Activated CD8-positive, alpha-beta memory T cell treated with anti-CD3 and anti-CD28 coated beads, Interleukin-2, amount 50 U/mL, for 1 hour (primary cell): ENCODE data around the gene ATP6V0D1.
"Not testable (repeated sequence)": the region's sequence is repeated elsewhere in the genome, so short reads cannot be mapped to it uniquely, and the experiment has no call there.

ENCODE experiments used
- DNase-seq: peaks from one replicate; pipeline ENCODE4 v3.0.0-alpha.2; 2020; ENCODE audit errors: extremely low read depth

ATP6V0D1 gene

GRCh38 chr16:67429053-67429798 lies 51.7 kb downstream of the ATP6V0D1 start:
- DNase-seq: no peak

GRCh38 chr16:67428146-67428731 lies 52.7 kb downstream of the ATP6V0D1 start:
- no peak for DNase-seq

- DNase-seq: no peak
Observed at GRCh38 chr16:67426950-67427349, 54.0 kb downstream of the ATP6V0D1 start.

GRCh38 chr16:67426022-67426421 lies 54.9 kb downstream of the ATP6V0D1 start:
- no peak for DNase-seq

GRCh38 chr16:67425580-67425979 lies 55.4 kb downstream of the ATP6V0D1 start:
- DNase-seq: no peak

- no peak for DNase-seq
Observed at GRCh38 chr16:67425061-67425460, 55.9 kb downstream of the ATP6V0D1 start.

GRCh38 chr16:67424261-67424615 lies 56.7 kb downstream of the ATP6V0D1 start:
- DNase-seq: no peak

- DNase-seq: no peak
Observed at GRCh38 chr16:67423611-67424260, 57.2 kb downstream of the ATP6V0D1 start.

- DNase-seq: no peak
Observed at GRCh38 chr16:67423015-67423414, 57.9 kb downstream of the ATP6V0D1 start.

GRCh38 chr16:67421030-67421429 lies 59.9 kb downstream of the ATP6V0D1 start:
- no peak for DNase-seq

GRCh38 chr16:67419931-67420330 lies 61.0 kb downstream of the ATP6V0D1 start:
- DNase-seq: no peak

DNA sequence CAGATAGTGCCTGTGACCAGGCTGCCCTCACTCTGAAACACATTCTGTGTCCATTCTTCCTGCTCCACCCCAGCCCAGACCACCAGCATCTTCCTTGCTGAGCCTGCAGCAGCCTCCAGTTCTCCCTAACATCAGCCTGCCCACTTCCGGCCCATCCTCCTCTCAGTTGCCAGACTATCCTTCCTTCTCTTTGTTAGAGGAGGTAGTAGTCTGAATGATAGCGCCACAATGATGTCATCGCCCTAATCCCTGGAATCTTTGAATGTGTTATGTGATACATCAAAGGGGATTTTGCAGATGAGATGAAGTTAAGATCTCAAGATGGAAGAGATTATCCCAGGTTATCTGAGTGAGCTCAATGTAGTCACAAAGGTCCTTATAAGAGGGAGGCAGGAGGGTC lies 61.5 kb downstream of the ATP6V0D1 start:
- DNase-seq: no peak

DNA sequence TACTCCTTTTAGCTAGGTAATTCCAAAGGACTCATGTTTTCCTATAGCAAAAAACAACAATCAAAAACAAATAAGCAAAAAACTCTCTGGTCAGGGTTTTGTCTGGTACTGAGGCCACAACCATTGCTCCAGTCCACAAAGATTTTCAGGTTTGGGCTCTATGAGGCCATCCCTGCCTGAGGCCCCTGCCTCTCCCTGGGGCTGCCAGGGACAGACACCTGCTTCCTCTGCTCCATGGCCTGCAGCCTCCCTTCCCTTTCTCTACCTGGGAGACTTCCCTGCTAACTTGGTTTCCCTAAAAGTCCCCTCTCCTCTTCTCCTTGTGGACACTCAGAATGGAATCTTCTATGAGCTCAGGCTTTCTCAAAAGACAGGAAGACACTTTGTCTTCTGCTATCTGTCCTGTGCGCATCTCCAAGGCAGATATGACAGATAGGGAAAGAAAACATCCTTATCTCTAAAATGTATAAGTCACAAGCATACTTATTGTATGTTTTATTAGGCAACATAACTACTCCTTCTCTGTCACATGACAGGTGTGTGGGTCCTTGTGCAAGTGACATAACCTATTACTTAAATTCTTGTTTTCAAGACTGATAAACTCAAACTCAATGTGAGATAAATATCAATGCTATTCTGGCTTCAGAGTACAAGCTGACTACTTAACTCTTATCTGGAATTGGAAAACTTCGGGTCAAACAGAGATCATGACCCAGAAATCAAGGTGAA lies 63.5 kb downstream of the ATP6V0D1 start:
- DNase-seq: no peak

GRCh38 chr16:67415872-67416793 lies 64.8 kb downstream of the ATP6V0D1 start, which contains the start of gene ZDHHC1:
Gene ZDHHC1 (minus strand): TSS chr16:67416477. CDS start chr16:67407775, 8,702 bp downstream.
- no peak for DNase-seq

- DNase-seq: not testable (repeated sequence)
Observed at GRCh38 chr16:67415421-67415820, 65.5 kb downstream of the ATP6V0D1 start.

GRCh38 chr16:67413978-67414911 lies 66.7 kb downstream of the ATP6V0D1 start:
- DNase-seq: no peak

- DNase-seq: no peak
Observed at GRCh38 chr16:67412294-67412693, 68.7 kb downstream of the ATP6V0D1 start.

DNA sequence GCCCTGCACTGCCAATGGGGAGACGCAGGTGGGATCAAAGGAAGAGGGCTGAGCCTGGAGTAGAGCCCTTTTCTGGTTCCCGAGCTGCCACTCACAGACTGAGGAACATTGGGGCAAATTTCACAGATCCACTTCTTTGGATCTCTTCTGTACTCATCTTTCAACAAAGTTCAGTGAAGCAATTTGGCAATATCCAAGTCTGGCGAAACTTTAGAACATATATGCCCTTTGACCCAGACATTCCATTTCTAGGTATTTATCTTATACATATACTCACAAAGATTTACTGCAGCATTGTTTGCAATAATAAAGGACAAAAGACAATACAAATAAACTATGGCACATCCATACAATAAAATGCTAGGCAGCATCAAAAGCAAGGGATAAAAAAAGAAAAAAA lies 69.6 kb downstream of the ATP6V0D1 start:
- no peak for DNase-seq

DNA sequence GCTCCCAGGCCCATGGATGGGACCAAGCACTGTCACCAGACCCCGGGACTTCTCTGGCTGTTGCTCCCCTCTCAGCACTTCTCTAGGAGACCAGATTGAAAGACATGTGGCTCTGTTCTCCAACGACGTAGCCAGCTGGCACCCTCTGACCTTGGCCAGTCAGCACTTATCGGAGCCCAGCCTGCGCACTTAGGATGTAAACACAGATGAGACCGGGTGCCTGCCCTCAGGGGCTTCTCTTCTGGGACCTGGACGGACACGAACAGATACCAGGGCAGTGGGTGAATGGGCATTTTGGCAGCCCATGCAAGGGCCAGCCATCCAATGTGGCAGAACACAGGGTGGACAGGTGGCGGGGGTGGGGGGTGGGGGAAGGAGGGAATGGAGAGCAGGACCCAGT lies 71.3 kb downstream of the ATP6V0D1 start:
- DNase-seq: no peak

DNA sequence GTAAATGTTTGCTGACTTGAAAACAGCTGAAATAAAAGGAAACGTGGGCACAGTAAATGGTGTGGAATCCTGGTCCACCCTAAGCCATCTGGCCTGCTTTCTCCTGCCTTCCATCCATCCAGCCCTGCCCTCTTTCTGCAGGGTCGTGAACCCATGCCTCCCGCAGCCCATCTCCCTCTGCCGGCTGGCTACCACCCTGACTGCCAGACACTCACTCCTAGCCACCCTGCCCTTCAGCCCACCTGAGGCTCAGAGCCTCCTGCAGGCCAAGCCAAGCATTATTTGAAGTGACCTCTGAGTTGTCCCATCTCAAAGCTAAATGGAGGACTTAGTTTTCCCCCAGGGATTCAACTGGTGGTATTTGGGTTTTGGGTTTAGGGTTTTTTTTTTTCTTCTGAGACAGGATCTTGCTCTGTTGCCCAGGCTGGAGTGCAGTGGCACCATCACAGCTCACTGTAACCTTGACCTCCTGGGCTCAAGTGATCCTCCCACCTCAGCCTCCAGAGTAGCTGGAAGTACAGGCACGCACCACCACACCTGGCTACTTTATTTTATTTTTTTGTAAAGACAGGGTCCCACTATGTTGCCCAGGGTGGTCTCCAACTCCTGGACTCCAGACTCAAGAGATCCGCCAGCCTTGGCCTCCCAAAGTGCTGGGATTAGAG lies 73.0 kb downstream of the ATP6V0D1 start:
- no peak for DNase-seq
